ENCODE measurements around the gene CCDC116. TPM values are rescaled to one million over a fixed set of nuclear protein-coding genes. Genes with fewer than 3 reads are reported as not detected.
"Not testable (repeated sequence)": the region's sequence is repeated elsewhere in the genome, so short reads cannot be mapped to it uniquely, and the experiment has no call there.

CCDC116 gene
- total RNA-seq, 1 donor from 2014 or later, result 0.41 TPM

GRCh38 chr22:21641417-21641788 is 8.8 kb downstream of the CCDC116 start:
- intact Hi-C loops (cut with DNase I), result no loop called here
- DNase-seq, result peak; percentile 64
- peak overlapping the region; percentile 79 for H3K27ac ChIP-seq
- ATAC-seq, result peak; percentile 45 to 65
- H3K4me3 ChIP-seq, result peak overlapping the region; percentile 75
- TF ChIP-seq CTCF (IDR thresholded peaks at IDR 0.05), result peak; percentile 45
- peaks cover 22% of the 10 kb centered on the region for H3K4me1 ChIP-seq
- peaks cover 21% of the 10 kb centered on the region for H3K36me3 ChIP-seq
- H3K9me3 ChIP-seq, result no peaks in the 10 kb centered on the region
- no peaks in the 10 kb centered on the region for H3K27me3 ChIP-seq (ENCODE audit: low read depth)

- peak; percentile 99 for ATAC-seq
These were observed 9.4 kb downstream of the CCDC116 start, which contains the start of gene SDF2L1 for GRCh38 chr22:21641789-21642583. TSS of gene SDF2L1 (plus strand) at chr22:21642302. CDS start at chr22:21642337, 35 bp downstream.

GRCh38 chr22:21642584-21643448 is 10.3 kb downstream of the CCDC116 start:
- ATAC-seq (peak; percentile 9 to 37), DNase-seq (peak; percentile 58)
- Histone ChIP-seq H3K4me1 (peaks cover 29% of the 10 kb centered on the region), H3K36me3 (peaks cover 21% of the 10 kb centered on the region), H3K4me3 (peak overlapping the region; percentile 75), H3K27me3 (ENCODE audit: low read depth) (no peaks in the 10 kb centered on the region), H3K27ac (peak overlapping the region; percentile 79), H3K9me3 (no peaks in the 10 kb centered on the region)
- peak; percentile 49 for TF ChIP-seq CTCF (IDR thresholded peaks at IDR 0.05)
- intact Hi-C loops (cut with DNase I), result no loop called here

More at GRCh38 chr22:21641789-21642583, 9.4 kb downstream of the CCDC116 start, which contains the start of gene SDF2L1:
- peak; percentile 99 for DNase-seq
- Histone ChIP-seq H3K4me3 (peak within 1 kb of the TSS; percentile 75), H3K36me3 (peaks cover 21% of the 10 kb centered on the region), H3K9me3 (no peaks in the 10 kb centered on the region), H3K27me3 (ENCODE audit: low read depth) (no peaks in the 10 kb centered on the region), H3K27ac (peak within 1 kb of the TSS; percentile 79), H3K4me1 (peaks cover 28% of the 10 kb centered on the region)
- intact Hi-C loops (cut with DNase I), result no loop called here
- peak; percentile 33 for TF ChIP-seq CTCF (IDR thresholded peaks at IDR 0.05)

GRCh38 chr22:21643533-21644357 is 11.2 kb downstream of the CCDC116 start:
- DNase-seq, result no peak
- H3K27ac ChIP-seq, result no peak overlapping the region
- H3K4me1 ChIP-seq, result peaks cover 29% of the 10 kb centered on the region
- H3K9me3 ChIP-seq, result no peaks in the 10 kb centered on the region
- no peak for ATAC-seq
- peaks cover 23% of the 10 kb centered on the region for H3K36me3 ChIP-seq
- no peaks in the 10 kb centered on the region for H3K27me3 ChIP-seq (ENCODE audit: low read depth)
- peak overlapping the region; percentile 75 for H3K4me3 ChIP-seq
- intact Hi-C loops (cut with DNase I), result no loop called here
- TF ChIP-seq CTCF (IDR thresholded peaks at IDR 0.05), result no peak

GRCh38 chr22:21645513-21645912 is 13.0 kb downstream of the CCDC116 start:
- H3K27me3 ChIP-seq (ENCODE audit: low read depth); DNase-seq; H3K27ac ChIP-seq; intact Hi-C loops (cut with DNase I); H3K9me3 ChIP-seq; ATAC-seq; H3K4me3 ChIP-seq: not testable (repeated sequence)
- Histone ChIP-seq H3K4me1 (peaks cover 29% of the 10 kb centered on the region), H3K36me3 (peaks cover 35% of the 10 kb centered on the region)

All from lower lobe of right lung (tissue), 2 donors.